Activated CD8-positive, alpha-beta memory T cell treated with anti-CD3 and anti-CD28 coated beads, Interleukin-2, amount 50 U/mL, for 24 hours (primary cell): ENCODE measurements around the gene GPER1.

Source experiments
- DNase-seq: peaks from one replicate; pipeline ENCODE4 v3.0.0-alpha.2; 2020; ENCODE audit errors: extremely low read depth

GPER1 gene

DNA sequence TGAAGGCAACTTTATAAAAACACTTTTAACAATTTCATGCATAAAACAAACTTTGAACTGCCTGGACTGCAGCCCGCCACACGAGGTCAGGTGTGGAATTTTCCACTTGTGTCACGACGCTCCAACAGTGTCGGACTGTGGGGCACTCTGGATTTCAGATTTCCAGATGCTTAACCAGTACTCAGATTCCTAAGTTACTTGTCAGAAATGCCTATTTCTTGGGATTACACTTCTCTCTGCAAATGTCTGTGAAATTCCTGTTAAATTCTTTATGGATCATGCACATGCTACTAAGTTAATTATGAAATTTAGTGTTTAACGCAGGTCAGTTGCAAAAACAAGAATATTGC, 473 bp upstream of the GPER1 start:
- no peak for DNase-seq

GRCh38 chr7:1090236-1090635, 2.3 kb downstream of the GPER1 start:
- DNase-seq: no peak

DNA sequence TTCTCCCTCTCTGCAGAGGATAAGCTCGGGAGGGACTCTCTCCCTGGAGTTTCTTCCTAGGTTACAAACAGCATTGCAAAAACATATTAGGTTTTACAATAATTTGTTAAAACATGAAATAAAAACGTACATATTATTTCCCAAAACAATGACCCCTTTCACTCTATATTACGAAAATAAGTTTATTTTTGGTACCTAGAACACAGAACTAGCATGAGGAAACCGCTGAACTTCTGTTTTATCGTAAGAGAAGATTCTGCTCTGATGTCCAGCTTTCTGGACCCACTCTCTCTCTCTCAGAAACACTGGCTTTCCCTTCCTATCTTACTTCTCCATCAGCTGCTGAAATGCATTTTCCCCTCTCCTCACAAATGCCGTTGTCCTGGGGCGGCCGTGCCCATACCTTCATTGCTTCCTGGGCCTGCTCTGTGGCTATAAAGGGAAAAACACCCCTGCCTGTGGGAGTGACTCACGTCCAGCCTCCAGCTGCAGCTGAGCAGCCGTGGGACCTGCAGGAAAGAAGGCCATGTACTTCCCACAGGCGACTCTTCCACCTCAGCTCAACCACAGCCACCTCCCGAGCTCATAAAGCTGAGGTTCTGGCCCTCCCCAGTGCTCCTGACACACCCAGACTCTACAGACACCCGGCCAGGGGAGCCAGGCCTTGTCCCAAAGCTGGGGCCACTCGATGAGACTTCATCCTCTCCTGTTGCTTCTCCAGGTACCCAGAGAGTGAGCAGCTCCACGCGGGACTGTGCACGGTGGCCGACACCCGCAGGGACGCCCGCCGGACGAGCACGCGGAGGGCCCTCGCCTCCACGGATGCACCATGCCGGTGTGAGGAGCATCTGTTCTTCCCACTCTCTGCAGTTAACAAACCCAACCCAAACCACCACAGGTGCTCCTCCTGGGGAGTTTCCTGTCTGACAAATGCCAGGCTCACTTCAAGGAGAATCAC, 3.1 kb downstream of the GPER1 start:
- DNase-seq: no peak

- DNase-seq: no peak
These were observed 3.7 kb downstream of the GPER1 start for GRCh38 chr7:1091644-1092027.

GRCh38 chr7:1092161-1092632, 4.3 kb downstream of the GPER1 start:
- no peak for DNase-seq

DNA sequence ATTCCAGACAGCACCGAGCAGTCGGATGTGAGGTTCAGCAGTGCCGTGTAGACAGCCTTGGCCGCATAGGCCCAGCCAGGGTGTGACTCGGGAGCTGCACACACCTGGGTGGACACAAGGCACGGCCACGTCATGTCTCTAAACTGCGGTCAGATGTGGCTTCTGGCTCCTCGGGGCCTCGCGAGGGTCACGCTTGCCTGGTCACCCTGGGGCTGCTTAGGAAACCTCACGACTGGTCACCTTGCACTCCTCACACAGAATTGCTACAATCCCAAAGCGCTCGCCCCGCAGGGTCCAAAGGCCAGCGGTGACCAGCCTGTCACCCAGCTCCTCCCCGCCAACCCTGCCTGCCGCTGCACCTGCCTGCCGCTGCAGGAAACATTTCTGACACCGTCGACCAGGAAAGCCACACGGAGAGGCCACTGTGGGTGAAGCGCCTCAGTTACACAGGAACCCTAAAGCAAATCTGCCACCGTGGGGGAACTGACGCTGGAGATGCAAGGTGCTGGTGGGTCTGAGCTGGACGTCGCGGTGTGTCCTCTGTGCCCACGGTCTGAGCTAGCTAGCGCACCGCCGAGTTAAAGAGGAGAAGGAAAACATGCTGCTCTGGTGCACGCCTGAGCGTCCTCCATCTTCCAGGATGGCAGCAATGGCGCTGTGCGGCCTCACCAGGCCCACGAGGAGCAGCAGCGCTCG, 5.0 kb downstream of the GPER1 start:
- no peak for DNase-seq

DNA sequence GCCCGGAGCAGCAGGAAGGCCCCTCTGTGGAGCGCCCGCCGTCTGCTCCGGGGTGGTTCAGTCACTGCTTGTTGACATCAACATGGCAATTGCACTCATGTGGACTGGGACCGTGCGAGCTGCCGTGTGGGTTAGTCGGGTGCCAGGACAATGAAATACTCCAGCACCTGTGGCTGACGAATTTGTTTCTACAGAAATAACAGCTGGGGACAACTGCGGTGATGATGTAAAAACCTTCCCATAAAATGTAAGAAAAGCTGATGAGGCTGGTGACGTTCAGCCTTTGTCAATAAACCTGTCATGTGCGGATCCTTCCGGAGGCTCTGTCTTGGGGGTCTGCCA, 5.6 kb downstream of the GPER1 start:
- no peak for DNase-seq

- no peak for DNase-seq
These were observed 6.1 kb downstream of the GPER1 start for GRCh38 chr7:1093916-1094508.

GRCh38 chr7:1094870-1095269, 7.0 kb downstream of the GPER1 start:
- DNase-seq: no peak

GRCh38 chr7:1095621-1096155, 7.8 kb downstream of the GPER1 start:
- DNase-seq: no peak

DNA sequence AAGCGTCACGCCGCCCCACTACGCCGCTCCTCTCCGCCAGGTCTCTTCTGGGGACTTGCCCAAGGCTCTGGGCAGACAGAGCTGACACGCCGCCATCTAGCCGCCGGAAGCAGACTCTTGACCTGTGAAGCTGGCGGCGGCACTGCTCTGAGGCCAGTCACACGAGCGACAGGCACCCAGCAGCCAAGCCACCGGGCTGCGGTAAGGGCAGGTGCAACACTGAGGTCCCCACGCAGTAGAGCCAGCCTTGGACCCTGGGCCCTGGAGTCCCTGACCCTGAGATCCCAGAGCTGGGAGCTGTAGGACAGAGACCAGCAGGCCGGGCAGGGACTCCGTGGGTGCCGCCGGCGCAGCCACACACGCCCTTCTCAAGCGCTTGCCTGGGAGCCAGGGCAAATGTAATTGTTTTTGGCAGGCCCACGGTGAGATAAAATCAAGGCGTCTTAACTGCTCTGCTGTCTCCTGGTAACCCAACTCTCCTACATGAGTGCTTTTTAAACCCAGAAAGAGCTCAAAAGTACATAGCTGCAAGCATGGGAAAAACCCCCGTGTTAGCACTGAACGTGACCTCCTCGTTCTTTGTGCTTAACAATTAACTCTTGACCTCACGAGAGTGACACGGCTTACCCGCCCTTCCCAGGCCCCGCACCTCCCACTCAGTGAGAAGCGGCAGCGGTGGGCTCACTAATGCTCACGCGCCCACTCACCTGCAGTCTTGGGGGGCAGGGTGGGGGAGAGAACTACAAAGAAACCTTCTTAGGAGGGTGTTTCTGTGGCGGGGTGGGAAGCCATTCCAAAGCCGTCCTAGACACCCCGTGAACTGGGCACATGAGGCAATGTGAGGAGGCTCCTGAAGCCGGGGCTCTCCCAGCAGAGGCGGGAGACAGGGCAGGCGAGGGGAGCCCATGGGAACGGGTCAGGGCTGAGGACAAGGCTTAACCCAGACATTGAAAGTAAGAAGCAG, 8.5 kb downstream of the GPER1 start:
- no peak for DNase-seq

DNA sequence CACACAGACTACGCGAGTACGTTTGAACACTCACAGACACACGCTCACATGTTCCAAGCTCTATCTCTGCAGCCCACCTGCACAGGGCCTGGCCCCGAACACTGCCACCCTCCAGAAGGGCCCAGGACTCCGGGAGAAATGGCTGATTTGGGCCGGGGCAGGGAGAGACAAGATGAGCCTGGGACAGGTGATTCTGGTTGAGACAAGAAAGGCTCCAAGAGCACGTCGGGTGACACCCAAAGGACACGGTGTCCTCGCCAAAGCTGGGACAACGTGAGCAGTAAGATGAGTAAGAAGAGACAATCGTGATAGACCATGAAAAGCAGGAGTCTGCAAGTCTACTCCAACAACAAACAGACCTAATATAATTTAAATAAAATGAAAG, 9.2 kb downstream of the GPER1 start:
- no peak for DNase-seq

DNA sequence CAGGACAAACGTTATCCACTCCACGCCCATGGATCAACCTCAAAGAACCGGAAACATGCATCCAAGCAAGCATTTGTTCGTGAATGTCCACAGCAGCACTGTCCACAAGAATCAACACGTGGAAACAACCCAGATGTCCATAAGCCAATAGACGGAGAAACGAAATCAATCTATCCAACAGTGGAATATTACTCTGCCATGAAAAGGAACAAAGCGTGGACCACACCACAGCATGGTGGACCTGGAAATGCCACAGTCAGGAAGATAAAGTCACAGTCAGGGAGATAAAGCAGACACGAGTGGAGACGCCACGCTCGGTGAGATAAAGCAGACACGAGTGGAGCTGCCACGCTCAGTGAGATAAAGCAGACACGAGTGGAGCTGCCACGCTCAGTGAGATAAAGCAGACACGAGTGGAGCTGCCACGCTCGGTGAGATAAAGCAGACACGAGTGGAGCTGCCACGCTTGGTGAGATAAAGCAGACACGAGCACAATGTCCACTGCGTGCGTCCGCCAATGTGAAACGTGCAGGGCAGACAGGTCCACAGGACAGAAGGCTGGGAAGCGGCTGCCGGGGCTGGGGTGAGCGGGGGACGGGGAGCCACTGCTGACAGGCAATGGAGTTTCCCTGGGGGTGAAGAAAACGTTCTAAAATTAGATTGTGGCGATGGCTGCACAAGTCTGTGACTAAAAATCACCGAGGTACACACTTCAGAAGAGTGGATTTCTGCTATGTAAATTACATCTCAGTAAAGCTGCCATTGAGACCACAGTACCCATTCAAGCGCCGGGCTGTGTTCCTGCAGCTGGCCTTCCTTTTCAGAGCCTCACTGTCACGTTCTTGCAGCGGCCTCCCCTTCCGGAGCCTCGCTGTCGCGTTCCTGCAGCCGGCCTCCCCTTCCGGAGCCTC, 10.6 kb downstream of the GPER1 start:
- DNase-seq: no peak

DNA sequence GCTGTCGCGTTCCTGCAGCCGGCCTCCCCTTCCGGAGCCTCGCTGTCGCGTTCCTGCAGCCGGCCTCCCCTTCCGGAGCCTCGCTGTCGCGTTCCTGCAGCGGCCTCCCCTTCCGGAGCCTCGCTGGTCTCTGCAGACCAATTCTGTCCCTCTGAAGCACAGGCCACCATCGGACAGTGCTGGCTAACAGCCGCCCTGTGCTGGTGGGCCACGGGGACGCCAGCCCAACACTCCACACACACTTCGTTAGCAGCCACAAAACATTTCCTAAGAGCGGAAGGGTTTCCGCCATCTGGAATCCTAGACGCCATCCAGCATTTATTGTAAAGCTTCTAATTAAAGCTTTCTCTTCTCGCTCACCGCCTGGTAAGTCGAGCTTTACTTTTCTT, 11.2 kb downstream of the GPER1 start:
- DNase-seq: no peak

DNA sequence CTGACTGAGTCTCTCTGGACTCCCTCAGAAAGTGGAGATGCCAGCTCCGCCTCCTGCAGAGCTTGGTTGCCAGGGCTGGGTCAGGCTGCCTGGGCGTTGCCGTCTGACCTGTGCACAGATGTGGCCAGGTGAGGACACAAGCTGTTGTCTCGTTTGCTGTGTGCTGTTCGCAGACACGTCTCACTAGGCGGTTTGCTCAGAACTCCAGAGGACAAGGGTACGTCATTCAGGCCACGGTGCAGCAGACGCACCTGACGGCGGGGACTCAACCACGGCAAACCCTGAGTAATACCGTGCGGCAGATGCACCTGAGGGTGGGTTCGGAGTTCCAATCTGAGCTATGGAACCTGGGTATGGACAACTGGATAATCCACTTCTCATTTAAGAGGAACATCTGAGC, 11.7 kb downstream of the GPER1 start:
- no peak for DNase-seq

- no peak for DNase-seq
These were observed 12.5 kb downstream of the GPER1 start for GRCh38 chr7:1100386-1100785.

GRCh38 chr7:1100834-1101562, 13.1 kb downstream of the GPER1 start:
- DNase-seq: no peak

DNA sequence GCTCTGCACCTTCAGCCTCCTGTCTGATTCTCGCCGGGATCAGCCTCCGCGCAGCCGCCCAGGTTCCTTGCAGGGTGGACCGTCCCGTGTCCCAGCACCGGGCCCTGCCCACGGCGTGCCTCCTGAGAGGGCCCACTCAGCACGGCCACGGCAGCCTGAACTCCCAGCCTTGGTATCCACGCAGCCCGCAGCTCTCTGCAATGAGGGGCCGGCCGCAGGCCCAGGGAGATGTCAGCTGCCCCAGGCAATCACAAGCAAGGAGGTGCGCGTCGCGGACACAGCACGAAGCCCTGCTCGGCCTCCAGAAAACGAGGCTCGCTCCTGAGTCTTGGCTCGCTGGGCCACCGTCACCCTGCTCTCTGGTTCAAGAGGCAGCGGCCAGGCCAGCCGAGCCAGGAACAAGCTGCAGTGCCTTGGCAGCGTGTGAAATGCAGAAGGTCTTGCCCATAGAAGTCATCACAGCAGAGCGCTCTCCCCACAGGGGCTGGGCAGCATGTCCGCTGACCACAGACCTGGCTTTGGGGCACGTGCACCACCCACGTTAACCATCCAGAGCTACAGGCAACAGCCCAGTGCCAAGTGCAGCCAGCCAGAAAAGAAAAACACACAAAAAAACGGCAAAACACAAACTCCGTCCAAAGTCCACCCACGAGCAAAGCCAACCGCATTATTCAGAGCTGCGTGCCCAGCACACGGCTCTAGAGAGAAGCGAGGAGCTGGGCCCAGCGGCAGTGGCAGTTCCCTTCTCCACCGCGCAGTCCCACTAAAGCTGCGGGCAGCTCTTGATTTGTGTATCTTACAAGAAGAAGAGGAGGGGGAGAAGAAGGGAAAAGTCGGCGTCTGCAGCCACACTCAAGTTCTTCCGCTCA, 13.9 kb downstream of the GPER1 start:
- DNase-seq: no peak
